GM18511 (cell line): Measurements from ENCODE around the gene CCL3.

Source experiments
- ATAC-seq: cut with Tn5 transposase; IDR thresholded peaks from one replicate; pipeline ENCODE4 v1.9.1; 2021; ENCODE audit warnings: mild to moderate bottlenecking, moderate library complexity; ENCODE audit not compliant: unreplicated experiment

The CCL3 gene

DNA sequence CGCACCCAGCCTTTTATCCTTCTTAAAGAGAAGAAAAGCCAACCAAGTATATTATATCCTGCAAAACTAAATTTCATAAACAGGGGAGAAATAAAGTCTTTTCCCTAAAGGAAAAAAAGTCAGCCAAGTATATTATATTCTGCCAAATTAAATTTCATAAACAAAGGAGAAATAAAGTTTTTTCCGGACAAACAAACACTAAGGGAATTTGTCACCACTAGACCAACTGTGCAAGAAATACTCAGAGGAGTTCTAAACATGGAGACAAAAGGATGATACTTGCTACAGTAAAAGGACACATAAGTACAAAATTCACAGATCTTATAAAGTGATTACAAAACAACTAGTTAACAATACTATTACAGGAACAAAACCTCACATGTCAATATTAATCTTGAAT lies 40.3 kb downstream of the CCL3 start:
- no peak for ATAC-seq

- ATAC-seq = no peak
Observed at GRCh38 chr17:36048066-36048465, 41.9 kb downstream of the CCL3 start.
